Memory B cell (primary cell): Measurements from ENCODE around the gene TNS3.

Experiments
- ATAC-seq: fragments of 150-1000 bp; cut with Tn5 transposase; 2 replicates; pipeline ENCODE4 v1.10.0; 2021; ENCODE audit warnings: low read depth, mild to moderate bottlenecking, moderate library complexity
- DNase-seq, 2 donors: peaks; one replicate each; pipeline ENCODE4 v3.0.0; 2022; ENCODE audit warnings: low spot score in 2 of 2
- H3K27ac Mint-ChIP-seq: one replicate; pipeline ENCODE4 v1.8.0; 2022; ENCODE audit warnings: mild to moderate bottlenecking, moderate library complexity, mixed read lengths
- H3K27me3 Mint-ChIP-seq: one replicate; pipeline ENCODE4 v1.8.0; 2022; ENCODE audit warnings: mixed read lengths
- H3K36me3 Mint-ChIP-seq: one replicate; pipeline ENCODE4 v1.8.0; 2022; ENCODE audit warnings: mild to moderate bottlenecking, mixed read lengths
- H3K4me1 Mint-ChIP-seq: one replicate; pipeline ENCODE4 v1.8.0; 2022; ENCODE audit warnings: mixed read lengths
- H3K4me3 Mint-ChIP-seq: one replicate; pipeline ENCODE4 v1.8.0; 2022; ENCODE audit warnings: mild to moderate bottlenecking, moderate library complexity, mixed read lengths
- H3K9me3 Mint-ChIP-seq: one replicate; pipeline ENCODE4 v1.8.0; 2022; ENCODE audit warnings: mixed read lengths

The TNS3 gene

DNA sequence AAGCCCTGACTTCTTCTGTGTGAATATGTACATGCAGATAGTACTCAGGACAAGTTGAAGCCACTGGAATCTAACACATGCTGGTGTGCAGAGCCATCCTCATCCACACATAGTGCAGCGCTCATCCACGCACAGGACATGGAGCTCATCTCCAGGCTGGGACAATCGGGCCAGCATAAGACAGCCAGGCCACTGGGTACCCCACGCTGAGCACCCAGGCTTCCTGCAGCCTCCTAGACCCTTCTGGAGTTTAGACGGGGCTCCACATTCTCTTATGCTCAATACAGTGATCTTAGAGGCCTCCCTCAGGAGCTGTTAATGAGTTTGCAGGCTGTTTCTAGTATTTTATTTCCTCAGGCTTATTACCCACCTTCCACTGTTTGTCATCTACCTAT is 238.9 kb downstream of the TNS3 start:
- no peak for ATAC-seq
- H3K9me3 Mint-ChIP-seq, result no peaks in the 10 kb centered on the region
- no peak for DNase-seq
- no peaks in the 10 kb centered on the region for H3K27me3 Mint-ChIP-seq
- peaks cover 4% of the 10 kb centered on the region for H3K4me1 Mint-ChIP-seq
- no peak overlapping the region for H3K27ac Mint-ChIP-seq
- peaks cover 29% of the 10 kb centered on the region for H3K36me3 Mint-ChIP-seq
- no peak overlapping the region for H3K4me3 Mint-ChIP-seq

GRCh38 chr7:47342296-47343060 is 239.4 kb downstream of the TNS3 start:
- Mint-ChIP-seq H3K36me3 (peaks cover 32% of the 10 kb centered on the region), H3K9me3 (no peaks in the 10 kb centered on the region), H3K4me1 (peaks cover 3% of the 10 kb centered on the region), H3K4me3 (no peak overlapping the region), H3K27me3 (no peaks in the 10 kb centered on the region), H3K27ac (no peak overlapping the region)
- ATAC-seq (no peak), DNase-seq (no peak)

GRCh38 chr7:47340517-47340916 is 241.4 kb downstream of the TNS3 start:
- Mint-ChIP-seq H3K4me3 (no peak overlapping the region), H3K36me3 (peaks cover 35% of the 10 kb centered on the region)

GRCh38 chr7:47338026-47338425 is 243.9 kb downstream of the TNS3 start:
- DNase-seq (no peak), ATAC-seq (no peak)
- H3K9me3 Mint-ChIP-seq, result no peaks in the 10 kb centered on the region
- H3K27ac Mint-ChIP-seq, result peak overlapping the region; percentile 3
- H3K4me3 Mint-ChIP-seq, result no peak overlapping the region
- peaks cover 3% of the 10 kb centered on the region for H3K4me1 Mint-ChIP-seq
- peaks cover 23% of the 10 kb centered on the region for H3K36me3 Mint-ChIP-seq
- no peaks in the 10 kb centered on the region for H3K27me3 Mint-ChIP-seq

More at GRCh38 chr7:47340517-47340916, 241.4 kb downstream of the TNS3 start:
- Mint-ChIP-seq H3K4me1 (peaks cover 3% of the 10 kb centered on the region), H3K27me3 (no peaks in the 10 kb centered on the region), H3K9me3 (no peaks in the 10 kb centered on the region), H3K27ac (no peak overlapping the region)
- ATAC-seq (no peak), DNase-seq (no peak)

DNA sequence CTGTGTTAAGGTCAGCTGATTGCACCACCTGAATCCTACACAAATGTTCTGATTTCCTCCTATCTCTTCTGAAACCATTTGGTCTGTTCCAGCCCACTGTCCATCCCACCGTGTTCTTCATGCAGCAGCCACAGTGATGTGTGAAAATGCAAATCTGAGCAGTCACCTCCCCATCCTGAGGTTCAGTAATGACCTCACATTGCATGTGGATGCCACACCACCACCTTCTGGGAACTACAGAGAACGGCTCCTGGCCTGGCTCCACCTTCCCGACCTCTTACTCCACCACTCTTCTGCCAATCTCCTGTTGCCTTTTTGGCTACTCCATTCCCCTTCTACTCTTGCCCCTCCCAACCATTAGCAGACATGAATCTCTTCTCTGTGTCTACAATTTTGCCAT is 244.4 kb downstream of the TNS3 start:
- Mint-ChIP-seq H3K27ac (peak overlapping the region; percentile 3), H3K4me1 (peaks cover 3% of the 10 kb centered on the region), H3K27me3 (no peaks in the 10 kb centered on the region), H3K9me3 (no peaks in the 10 kb centered on the region), H3K4me3 (no peak overlapping the region), H3K36me3 (peaks cover 25% of the 10 kb centered on the region)
- ATAC-seq, result no peak
- DNase-seq, result no peak

DNA sequence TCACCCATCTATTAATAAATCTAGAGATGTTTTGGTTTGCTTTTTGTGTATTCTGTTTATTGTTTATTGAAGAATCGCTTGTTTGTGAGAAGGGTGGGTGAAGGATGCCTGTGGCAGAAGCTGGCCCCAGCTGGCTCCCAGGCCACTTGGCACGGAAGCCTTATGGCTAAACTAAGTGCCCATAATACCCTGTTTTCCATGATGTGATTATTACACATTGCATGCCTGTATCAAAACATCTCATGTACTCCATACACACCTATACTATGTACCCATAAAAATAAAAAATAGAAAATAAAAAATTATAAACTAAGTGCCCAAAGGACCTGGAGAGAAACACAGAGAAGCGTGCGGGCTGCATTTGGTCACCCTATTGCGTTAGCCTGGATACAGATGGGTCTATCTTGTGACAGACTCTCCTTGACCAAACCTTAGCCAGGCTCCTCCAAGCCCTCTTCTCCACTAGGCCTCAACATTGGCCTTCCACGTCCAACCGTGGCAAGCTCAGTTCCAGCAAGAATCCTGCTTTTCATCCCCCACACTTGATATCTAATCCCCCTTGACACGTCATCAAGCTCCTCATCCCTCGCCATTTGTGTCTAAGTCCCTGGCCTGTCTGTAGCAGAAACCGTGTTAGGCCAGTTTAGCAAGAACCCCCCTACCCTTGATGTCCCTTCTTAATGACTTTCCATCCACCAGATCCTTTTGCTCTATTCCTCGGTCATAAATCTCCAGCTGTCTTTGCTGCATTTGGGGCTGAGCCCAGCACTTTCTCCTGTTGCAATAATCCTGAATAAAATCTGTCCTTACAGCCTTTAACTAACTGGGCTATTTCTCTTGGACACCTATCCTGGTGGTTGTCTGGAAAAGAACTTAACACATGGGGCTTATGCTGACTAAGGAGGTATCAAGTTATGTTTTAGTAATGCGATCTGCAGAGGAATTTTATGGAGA is 245.2 kb downstream of the TNS3 start:
- H3K9me3 Mint-ChIP-seq, result no peaks in the 10 kb centered on the region
- ATAC-seq (no peak), DNase-seq (no peak)
- H3K36me3 Mint-ChIP-seq, result peaks cover 23% of the 10 kb centered on the region
- H3K4me3 Mint-ChIP-seq, result no peak overlapping the region
- H3K27me3 Mint-ChIP-seq, result no peaks in the 10 kb centered on the region
- H3K4me1 Mint-ChIP-seq, result peaks cover 3% of the 10 kb centered on the region
- no peak overlapping the region for H3K27ac Mint-ChIP-seq

DNA sequence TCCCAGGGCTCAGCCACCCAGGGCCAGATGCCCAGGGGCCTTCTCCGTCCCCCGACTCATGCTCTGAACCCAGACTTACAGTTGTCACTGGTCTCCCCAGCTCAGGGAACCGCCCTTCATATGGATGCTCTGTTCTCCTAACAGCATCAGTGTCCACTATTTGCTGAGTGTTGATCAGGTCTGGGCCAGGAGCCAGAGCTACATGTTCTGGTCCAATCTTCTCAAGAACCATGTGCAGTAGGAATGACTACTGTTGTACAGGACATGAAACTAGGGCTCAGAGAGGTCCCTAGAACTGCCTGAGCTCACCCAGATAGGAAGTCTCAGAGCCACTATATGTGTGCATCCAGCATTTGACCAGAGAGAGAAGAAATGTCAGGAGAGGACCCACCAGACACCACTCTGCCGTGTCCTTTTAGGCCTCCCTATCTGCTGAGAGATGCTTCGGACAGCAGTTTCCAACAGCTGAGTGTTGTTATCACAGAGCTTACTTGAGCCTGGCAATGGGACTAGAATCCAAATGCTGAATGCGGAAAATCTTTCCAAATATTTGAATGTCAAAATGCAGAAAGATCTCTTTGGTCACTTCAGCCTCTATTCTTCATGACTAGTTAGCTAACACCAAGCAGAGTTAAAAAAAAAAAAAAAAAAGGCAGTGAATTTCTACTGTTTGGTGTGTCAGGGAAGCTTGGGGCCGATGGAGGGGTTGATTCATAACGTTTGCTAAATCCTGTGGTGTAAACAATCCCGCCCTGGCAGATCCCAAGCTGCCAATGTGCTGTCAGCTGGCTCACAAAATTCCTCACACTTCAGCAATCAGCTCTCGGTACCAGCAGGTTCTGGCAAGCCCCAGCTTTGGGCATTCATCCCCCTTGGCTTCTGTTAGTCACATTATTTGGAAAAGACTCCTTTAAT is 246.1 kb downstream of the TNS3 start:
- peaks cover 3% of the 10 kb centered on the region for H3K4me1 Mint-ChIP-seq
- H3K4me3 Mint-ChIP-seq, result no peak overlapping the region
- no peak for DNase-seq
- no peak overlapping the region for H3K27ac Mint-ChIP-seq
- no peaks in the 10 kb centered on the region for H3K27me3 Mint-ChIP-seq
- peaks cover 20% of the 10 kb centered on the region for H3K36me3 Mint-ChIP-seq
- ATAC-seq, result no peak
- no peaks in the 10 kb centered on the region for H3K9me3 Mint-ChIP-seq

GRCh38 chr7:47335071-47335470 is 246.8 kb downstream of the TNS3 start:
- DNase-seq (no peak), ATAC-seq (no peak)
- Mint-ChIP-seq H3K27ac (no peak overlapping the region), H3K36me3 (peaks cover 22% of the 10 kb centered on the region), H3K4me3 (no peak overlapping the region), H3K9me3 (no peaks in the 10 kb centered on the region), H3K4me1 (peaks cover 3% of the 10 kb centered on the region), H3K27me3 (no peaks in the 10 kb centered on the region)

GRCh38 chr7:47333959-47334358 is 248.0 kb downstream of the TNS3 start:
- no peak for DNase-seq
- H3K36me3 Mint-ChIP-seq, result peaks cover 22% of the 10 kb centered on the region
- no peak overlapping the region for H3K4me3 Mint-ChIP-seq
- no peak overlapping the region for H3K27ac Mint-ChIP-seq
- no peak for ATAC-seq
- no peaks in the 10 kb centered on the region for H3K27me3 Mint-ChIP-seq
- H3K4me1 Mint-ChIP-seq, result peaks cover 3% of the 10 kb centered on the region
- H3K9me3 Mint-ChIP-seq, result no peaks in the 10 kb centered on the region

DNA sequence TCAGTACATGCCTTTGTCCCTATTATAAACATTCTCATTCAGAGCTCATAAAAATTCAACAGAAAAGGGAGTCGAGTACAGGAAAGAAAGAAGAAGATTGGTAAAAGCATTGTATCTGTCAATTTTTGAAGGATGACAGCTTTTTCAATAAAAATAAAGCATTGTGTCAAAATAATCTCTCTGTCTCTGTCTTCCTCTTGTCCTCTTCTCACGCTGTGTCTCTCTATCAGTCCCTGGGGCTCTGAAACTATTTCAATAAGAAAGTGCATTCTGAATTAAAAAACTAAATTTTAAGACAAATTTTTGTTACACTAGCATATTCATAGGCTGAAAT is 248.4 kb downstream of the TNS3 start:
- peaks cover 3% of the 10 kb centered on the region for H3K4me1 Mint-ChIP-seq
- H3K9me3 Mint-ChIP-seq, result no peaks in the 10 kb centered on the region
- peaks cover 26% of the 10 kb centered on the region for H3K36me3 Mint-ChIP-seq
- H3K27me3 Mint-ChIP-seq, result no peaks in the 10 kb centered on the region
- H3K27ac Mint-ChIP-seq, result no peak overlapping the region
- DNase-seq (no peak), ATAC-seq (no peak)
- H3K4me3 Mint-ChIP-seq, result no peak overlapping the region

- Mint-ChIP-seq H3K36me3 (peaks cover 28% of the 10 kb centered on the region), H3K4me1 (peaks cover 3% of the 10 kb centered on the region), H3K9me3 (no peaks in the 10 kb centered on the region), H3K27ac (no peak overlapping the region), H3K4me3 (no peak overlapping the region), H3K27me3 (no peaks in the 10 kb centered on the region)
- no peak for DNase-seq
- ATAC-seq, result no peak
These were observed 249.0 kb downstream of the TNS3 start for GRCh38 chr7:47332681-47333553.

GRCh38 chr7:47332213-47332612 is 249.7 kb downstream of the TNS3 start:
- Mint-ChIP-seq H3K27me3 (no peaks in the 10 kb centered on the region), H3K4me1 (no peaks in the 10 kb centered on the region), H3K27ac (peak overlapping the region; percentile 53), H3K36me3 (peaks cover 23% of the 10 kb centered on the region), H3K9me3 (no peaks in the 10 kb centered on the region), H3K4me3 (no peak overlapping the region)
- DNase-seq, result no peak
- no peak for ATAC-seq

GRCh38 chr7:47331179-47331565 is 250.7 kb downstream of the TNS3 start:
- H3K27me3 Mint-ChIP-seq, result no peaks in the 10 kb centered on the region
- H3K9me3 Mint-ChIP-seq, result no peaks in the 10 kb centered on the region
- ATAC-seq (no peak), DNase-seq (no peak)
- no peak overlapping the region for H3K4me3 Mint-ChIP-seq
- H3K36me3 Mint-ChIP-seq, result peaks cover 18% of the 10 kb centered on the region
- H3K4me1 Mint-ChIP-seq, result no peaks in the 10 kb centered on the region
- no peak overlapping the region for H3K27ac Mint-ChIP-seq
